GM12878 (cell line): ENCODE measurements around the gene BIN1.

Experiments
- SUZ12 ChIP-seq: fragments of 200-600 bp; sonication (generic); IDR thresholded peaks from one replicate; pipeline ENCODE4 v1.6.1; 2018; ENCODE audit warnings: antibody characterized with exemption, mild to moderate bottlenecking; ENCODE audit not compliant: unreplicated experiment
- TF ChIP-seq, protein P1 (sequence below), 3 experiments: IDR thresholded peaks in 2 of 3; conservative IDR thresholded peaks in 1 of 3; 2 replicates each; pipeline ENCODE4 v1.5.1; 2011; ENCODE audit warnings: low read depth in 3 of 3, low read length in 3 of 3, mild to moderate bottlenecking in 3 of 3, control low read depth in 2 of 3, moderate library complexity in 2 of 3, inconsistent platforms in 1 of 3, mixed read lengths in 1 of 3; ENCODE audit not compliant: control insufficient read depth in 2 of 3, insufficient read depth in 1 of 3; ENCODE audit errors: extremely low read depth in 1 of 3

DNA sequence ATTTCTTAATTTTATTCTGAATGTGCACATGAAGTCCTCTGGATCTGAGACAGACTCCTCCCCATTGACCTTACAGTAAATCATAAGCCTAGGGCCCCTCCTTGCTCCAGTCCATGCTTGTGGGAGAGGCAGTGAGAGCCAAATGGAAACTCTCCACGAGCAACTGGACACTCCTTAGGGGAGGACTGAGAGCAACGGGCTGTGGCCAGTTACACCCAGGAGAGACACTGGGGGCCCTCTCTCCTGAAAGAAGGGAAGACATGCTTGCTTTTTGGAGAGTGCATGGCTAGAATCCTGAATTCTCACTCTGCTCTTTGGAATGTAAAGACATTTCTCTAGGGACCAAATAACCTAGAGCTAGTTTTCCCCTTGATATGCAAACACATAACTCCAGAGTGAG is 49.0 kb upstream of the BIN1 start:
- no peak for TF ChIP-seq SUZ12
- TF ChIP-seq, protein P1, sequence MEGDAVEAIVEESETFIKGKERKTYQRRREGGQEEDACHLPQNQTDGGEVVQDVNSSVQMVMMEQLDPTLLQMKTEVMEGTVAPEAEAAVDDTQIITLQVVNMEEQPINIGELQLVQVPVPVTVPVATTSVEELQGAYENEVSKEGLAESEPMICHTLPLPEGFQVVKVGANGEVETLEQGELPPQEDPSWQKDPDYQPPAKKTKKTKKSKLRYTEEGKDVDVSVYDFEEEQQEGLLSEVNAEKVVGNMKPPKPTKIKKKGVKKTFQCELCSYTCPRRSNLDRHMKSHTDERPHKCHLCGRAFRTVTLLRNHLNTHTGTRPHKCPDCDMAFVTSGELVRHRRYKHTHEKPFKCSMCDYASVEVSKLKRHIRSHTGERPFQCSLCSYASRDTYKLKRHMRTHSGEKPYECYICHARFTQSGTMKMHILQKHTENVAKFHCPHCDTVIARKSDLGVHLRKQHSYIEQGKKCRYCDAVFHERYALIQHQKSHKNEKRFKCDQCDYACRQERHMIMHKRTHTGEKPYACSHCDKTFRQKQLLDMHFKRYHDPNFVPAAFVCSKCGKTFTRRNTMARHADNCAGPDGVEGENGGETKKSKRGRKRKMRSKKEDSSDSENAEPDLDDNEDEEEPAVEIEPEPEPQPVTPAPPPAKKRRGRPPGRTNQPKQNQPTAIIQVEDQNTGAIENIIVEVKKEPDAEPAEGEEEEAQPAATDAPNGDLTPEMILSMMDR (IDR thresholded peaks at IDR 0.05 in 2 of 3, conservative IDR thresholded peaks at IDR 0.05 in 1 of 3; ENCODE audit: control insufficient read depth in 2 of 3, extremely low read depth in 1 of 3, insufficient read depth in 1 of 3, low read depth in 3 of 3, low read length in 3 of 3) = no peak
